Right lobe of liver (tissue), 6 donors: ENCODE measurements around the gene PRPF31. TPM values are rescaled to one million over a fixed set of nuclear protein-coding genes. Genes with fewer than 3 reads are reported as not detected.

Experiments
- ATAC-seq, 4 donors: fragments of 200-7000 bp; cut with Tn5 transposase; one replicate each; pipeline ENCODE4 v1.9.1; 2020; ENCODE audit warnings: mild to moderate bottlenecking in 4 of 4, moderate library complexity in 4 of 4
- DNase-seq, 3 donors: peaks; one replicate each; pipeline ENCODE4 v3.0.0-alpha.2; 2020
- H3K27ac ChIP-seq, 3 donors: fragments of 200-600 bp; one replicate each; pipeline ENCODE4 v1.8.0; 2022
- H3K27me3 ChIP-seq, 2 donors: fragments of 200-600 bp; one replicate each; pipeline ENCODE4 v1.8.0; 2022
- H3K36me3 ChIP-seq, 4 donors: fragments of 200-600 bp; sonication (generic) in 1 of 4; one replicate each; pipeline versions ENCODE4 v1.5.1 to v1.8.0; 2017 to 2022; ENCODE audit warnings: control low read depth in 1 of 4
- H3K4me1 ChIP-seq, 4 donors: fragments of 200-600 bp; sonication (generic) in 1 of 4; one replicate each; pipeline versions ENCODE4 v1.5.1 to v1.8.0; 2017 to 2022; ENCODE audit warnings: control low read depth in 1 of 4
- H3K4me3 ChIP-seq, 3 donors: fragments of 200-600 bp; one replicate each; pipeline ENCODE4 v1.8.0; 2022
- H3K9me3 ChIP-seq, 4 donors: fragments of 200-600 bp; sonication (generic) in 1 of 4; one replicate each; pipeline versions ENCODE4 v1.5.1 to v1.8.0; 2017 to 2022; ENCODE audit warnings: control low read depth in 1 of 4
- CTCF ChIP-seq, 4 donors: fragments of 200-600 bp in 3 of 4; fragments of 450-650 bp in 1 of 4; IDR thresholded peaks; one replicate each; pipeline versions ENCODE4 v1.5.1 to v1.8.0; 2016 to 2022; ENCODE audit warnings: antibody characterized with exemption in 4 of 4, mild to moderate bottlenecking in 2 of 4
- POLR2A ChIP-seq: fragments of 450-650 bp; IDR thresholded peaks from one replicate; pipeline ENCODE4 v1.6.1; 2017; ENCODE audit warnings: antibody characterized with exemption, mild to moderate bottlenecking
- WGBS: methylation state at CpG from one replicate; pipeline ENCODE4 v1.1.6; 2018; ENCODE audit warnings: low coverage, low lambda C conversion rate; ENCODE audit not compliant: insufficient coverage; ENCODE audit errors: missing lambda C conversion rate; 5-methylcytosine and 5-hydroxymethylcytosine counted together
- intact Hi-C, 2 donors: fragments of 100-400 bp; cut with DNase I; formaldehyde crosslinking; loops; one replicate each; pipeline versions ENCODE4 v1.11.2 to v1.14.1; 2022
- total RNA-seq, 6 experiments: library from RNA; depleted of rRNA in 2 of 6; stranded (reverse); fragments of >200 nt in 2 of 6; fragmentation: NEBNext Ultra II Directional in 3 of 6; extraction: Animal tissue kit (Norgen Biotek cat#: 25700) in 3 of 6; gene quantifications; one replicate each; pipeline versions ENCODE4 v1.1.0 to v1.2.4, GENCODE V29; 2016 to 2023
- donor health status: DM: no; HTN: yes; CAD: no.
- donor health status: DM: no; HTN: no; CAD: no.
- donor health status: DM: no; HTN: no; CAD: no.
- donor health status: DM: no; HTN: yes; CAD: no.
- donor health status: DM: no; HTN: yes; CAD: no.

PRPF31 gene
- total RNA-seq, 6 experiments from 2014 or later: 22.1 to 34.9 (median 27.9) TPM

GRCh38 chr19:54114340-54115108, 1.0 kb upstream of the PRPF31 start:
- peak overlapping the region; percentile 83 to 94 (median 84) for H3K4me3 ChIP-seq
- peak overlapping the region in 2 of 3 donors; percentile 86 to 93 for H3K27ac ChIP-seq
- H3K36me3 ChIP-seq: peaks cover 0 to 24% (median 5%) of the 10 kb centered on the region in 4 donors
- peaks cover 0 to 19% (median 7%) of the 10 kb centered on the region in 4 donors for H3K4me1 ChIP-seq
- intact Hi-C loops: no loop called here
- DNase-seq (peak in 1 of 3 donors; percentile 67), ATAC-seq (peak; percentile 14 to 53 (median 42))
- TF ChIP-seq CTCF (IDR thresholded peaks at IDR 0.05): no peak
- TF ChIP-seq POLR2A: no peak
- WGBS: 6% methylated on average over 9 of the region's 28 CpGs
- H3K9me3 ChIP-seq: no peaks in the 10 kb centered on the region
- H3K27me3 ChIP-seq: no peaks in the 10 kb centered on the region

GRCh38 chr19:54121259-54121658, 5.7 kb downstream of the PRPF31 start:
- no peak overlapping the region for H3K27ac ChIP-seq
- H3K4me1 ChIP-seq: peaks cover 0 to 8% (median 4%) of the 10 kb centered on the region in 4 donors
- no peak overlapping the region for H3K4me3 ChIP-seq
- no peak for ATAC-seq
- DNase-seq: no peak
- 91% methylated on average over 4 of the region's 10 CpGs for WGBS
- no peaks in the 10 kb centered on the region for H3K9me3 ChIP-seq
- intact Hi-C loops: no loop called here
- H3K36me3 ChIP-seq: peaks cover 0 to 62% (median 20%) of the 10 kb centered on the region in 4 donors
- no peaks in the 10 kb centered on the region for H3K27me3 ChIP-seq
- TF ChIP-seq POLR2A: no peak
- no peak for TF ChIP-seq CTCF (IDR thresholded peaks at IDR 0.05)

DNA sequence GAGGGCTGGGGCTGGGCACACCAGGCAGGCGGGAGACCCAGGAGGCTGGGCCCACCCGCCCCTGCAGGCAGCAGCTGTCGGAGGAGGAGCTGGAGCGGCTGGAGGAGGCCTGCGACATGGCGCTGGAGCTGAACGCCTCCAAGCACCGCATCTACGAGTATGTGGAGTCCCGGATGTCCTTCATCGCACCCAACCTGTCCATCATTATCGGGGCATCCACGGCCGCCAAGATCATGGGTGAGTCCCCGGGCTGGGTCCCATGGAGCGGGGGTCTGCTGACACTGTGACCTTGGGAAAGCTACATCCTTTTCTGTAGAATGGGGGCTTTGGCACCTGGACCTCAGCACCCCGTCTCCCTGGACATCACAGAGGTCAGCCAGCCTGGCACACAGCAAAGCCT, 8.1 kb downstream of the PRPF31 start:
- no peaks in the 10 kb centered on the region for H3K9me3 ChIP-seq
- DNase-seq (no peak), ATAC-seq (no peak)
- TF ChIP-seq CTCF (IDR thresholded peaks at IDR 0.05): no peak
- TF ChIP-seq POLR2A: no peak
- H3K36me3 ChIP-seq: peaks cover 0 to 76% (median 26%) of the 10 kb centered on the region in 4 donors
- WGBS: no CpG with 5 or more reads among the region's 17 CpGs
- no peaks in the 10 kb centered on the region for H3K4me1 ChIP-seq
- intact Hi-C loops: no loop called here
- no peak overlapping the region for H3K27ac ChIP-seq
- no peak overlapping the region for H3K4me3 ChIP-seq
- no peaks in the 10 kb centered on the region for H3K27me3 ChIP-seq

DNA sequence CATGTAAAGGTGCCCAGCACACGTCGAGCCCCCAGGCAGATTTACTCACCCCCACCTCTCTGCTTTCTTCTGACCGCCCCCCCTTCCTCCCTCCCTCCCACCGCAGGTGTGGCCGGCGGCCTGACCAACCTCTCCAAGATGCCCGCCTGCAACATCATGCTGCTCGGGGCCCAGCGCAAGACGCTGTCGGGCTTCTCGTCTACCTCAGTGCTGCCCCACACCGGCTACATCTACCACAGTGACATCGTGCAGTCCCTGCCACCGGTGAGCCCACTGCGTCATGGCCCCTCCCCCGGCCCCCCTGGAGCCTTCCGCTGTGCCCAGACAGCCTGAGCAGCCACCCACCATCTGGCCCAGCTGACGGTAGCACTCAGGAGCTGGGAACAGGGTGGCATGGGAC, 8.8 kb downstream of the PRPF31 start:
- 100% methylated on average over 1 of the region's 19 CpGs for WGBS
- H3K36me3 ChIP-seq: peaks cover 0 to 81% (median 30%) of the 10 kb centered on the region in 4 donors

More for the DNA sequence above, 8.8 kb downstream of the PRPF31 start:
- H3K9me3 ChIP-seq: no peaks in the 10 kb centered on the region
- intact Hi-C loops: no loop called here
- no peaks in the 10 kb centered on the region for H3K4me1 ChIP-seq
- DNase-seq (no peak), ATAC-seq (no peak)
- no peaks in the 10 kb centered on the region for H3K27me3 ChIP-seq
- no peak for TF ChIP-seq CTCF (IDR thresholded peaks at IDR 0.05)
- no peak for TF ChIP-seq POLR2A
- no peak overlapping the region for H3K4me3 ChIP-seq
- H3K27ac ChIP-seq: no peak overlapping the region
